ENCODE results near the gene CD69. TPM values are rescaled to one million over a fixed set of nuclear protein-coding genes. Genes with fewer than 3 reads are reported as not detected.
A peak's percentile ranks its signal among the peaks of the same experiment; 100 is the strongest.

CD69 gene
- total RNA-seq, 1 donor from 2014 or later = 0.18 TPM

DNA sequence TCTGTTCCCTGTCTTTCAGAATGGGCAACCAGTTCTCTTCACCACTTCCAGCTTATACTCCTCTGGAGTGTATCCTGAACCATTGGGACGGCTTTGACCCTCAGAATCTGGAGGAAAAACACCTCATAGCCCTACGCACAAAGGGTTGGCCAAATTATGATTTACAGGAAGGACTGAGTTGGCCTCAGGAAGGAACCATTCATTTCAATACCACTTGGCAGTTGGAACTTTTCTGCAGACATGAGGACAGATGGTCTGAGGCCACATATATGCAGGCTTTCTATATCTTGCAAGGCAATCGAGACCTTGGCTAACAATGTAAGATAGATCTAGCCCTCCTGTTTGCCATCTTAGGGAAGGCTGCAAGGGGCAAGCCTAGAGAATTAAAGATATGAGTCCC is 51.8 kb downstream of the CD69 start:
- Histone ChIP-seq H3K9me3 (ENCODE audit: insufficient read depth, low read depth, low read length) (no peaks in the 10 kb centered on the region), H3K4me3 (ENCODE audit: insufficient read depth, low read depth, low read length) (no peak overlapping the region), H3K36me3 (ENCODE audit: insufficient read depth, low read length) (no peaks in the 10 kb centered on the region), H3K4me1 (ENCODE audit: insufficient read depth, low read length) (no peaks in the 10 kb centered on the region), H3K4me2 (ENCODE audit: low read length) (no peak overlapping the region), H3K9ac (ENCODE audit: low read length) (no peak overlapping the region), H3K27me3 (ENCODE audit: insufficient read depth, low read length) (no peaks in the 10 kb centered on the region), H2AFZ (ENCODE audit: low read depth, low read length) (no peak overlapping the region), H3K79me2 (ENCODE audit: insufficient read depth, low read length) (no peaks in the 10 kb centered on the region), H3K27ac (ENCODE audit: low read depth, low read length) (no peak overlapping the region), H4K20me1 (ENCODE audit: insufficient read depth, low read length) (no peaks in the 10 kb centered on the region)
- peaks cover 22% of the 10 kb centered on the region for H3K4me1 Mint-ChIP-seq (ENCODE audit: low read depth, unreplicated experiment)
- no peaks in the 10 kb centered on the region for H3K27me3 Mint-ChIP-seq (ENCODE audit: low read depth, unreplicated experiment)
- DNase-seq (ENCODE audit: low read depth) = no peak
- H3K36me3 Mint-ChIP-seq (ENCODE audit: low read depth, unreplicated experiment) = peaks cover 1% of the 10 kb centered on the region
- FAIRE-seq = no peak
- no peak overlapping the region for H3K27ac Mint-ChIP-seq (ENCODE audit: unreplicated experiment)
- no peaks in the 10 kb centered on the region for H3K9me3 Mint-ChIP-seq (ENCODE audit: unreplicated experiment)
- H3K4me3 Mint-ChIP-seq (ENCODE audit: unreplicated experiment) = no peak overlapping the region
- TF ChIP-seq, protein P1, sequence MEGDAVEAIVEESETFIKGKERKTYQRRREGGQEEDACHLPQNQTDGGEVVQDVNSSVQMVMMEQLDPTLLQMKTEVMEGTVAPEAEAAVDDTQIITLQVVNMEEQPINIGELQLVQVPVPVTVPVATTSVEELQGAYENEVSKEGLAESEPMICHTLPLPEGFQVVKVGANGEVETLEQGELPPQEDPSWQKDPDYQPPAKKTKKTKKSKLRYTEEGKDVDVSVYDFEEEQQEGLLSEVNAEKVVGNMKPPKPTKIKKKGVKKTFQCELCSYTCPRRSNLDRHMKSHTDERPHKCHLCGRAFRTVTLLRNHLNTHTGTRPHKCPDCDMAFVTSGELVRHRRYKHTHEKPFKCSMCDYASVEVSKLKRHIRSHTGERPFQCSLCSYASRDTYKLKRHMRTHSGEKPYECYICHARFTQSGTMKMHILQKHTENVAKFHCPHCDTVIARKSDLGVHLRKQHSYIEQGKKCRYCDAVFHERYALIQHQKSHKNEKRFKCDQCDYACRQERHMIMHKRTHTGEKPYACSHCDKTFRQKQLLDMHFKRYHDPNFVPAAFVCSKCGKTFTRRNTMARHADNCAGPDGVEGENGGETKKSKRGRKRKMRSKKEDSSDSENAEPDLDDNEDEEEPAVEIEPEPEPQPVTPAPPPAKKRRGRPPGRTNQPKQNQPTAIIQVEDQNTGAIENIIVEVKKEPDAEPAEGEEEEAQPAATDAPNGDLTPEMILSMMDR (IDR thresholded peaks at IDR 0.05; ENCODE audit: insufficient read depth, low read depth, low read length) = no peak
- no peak for TF ChIP-seq EZH2 (IDR thresholded peaks at IDR 0.05; ENCODE audit: insufficient read depth, low read length)

DNA sequence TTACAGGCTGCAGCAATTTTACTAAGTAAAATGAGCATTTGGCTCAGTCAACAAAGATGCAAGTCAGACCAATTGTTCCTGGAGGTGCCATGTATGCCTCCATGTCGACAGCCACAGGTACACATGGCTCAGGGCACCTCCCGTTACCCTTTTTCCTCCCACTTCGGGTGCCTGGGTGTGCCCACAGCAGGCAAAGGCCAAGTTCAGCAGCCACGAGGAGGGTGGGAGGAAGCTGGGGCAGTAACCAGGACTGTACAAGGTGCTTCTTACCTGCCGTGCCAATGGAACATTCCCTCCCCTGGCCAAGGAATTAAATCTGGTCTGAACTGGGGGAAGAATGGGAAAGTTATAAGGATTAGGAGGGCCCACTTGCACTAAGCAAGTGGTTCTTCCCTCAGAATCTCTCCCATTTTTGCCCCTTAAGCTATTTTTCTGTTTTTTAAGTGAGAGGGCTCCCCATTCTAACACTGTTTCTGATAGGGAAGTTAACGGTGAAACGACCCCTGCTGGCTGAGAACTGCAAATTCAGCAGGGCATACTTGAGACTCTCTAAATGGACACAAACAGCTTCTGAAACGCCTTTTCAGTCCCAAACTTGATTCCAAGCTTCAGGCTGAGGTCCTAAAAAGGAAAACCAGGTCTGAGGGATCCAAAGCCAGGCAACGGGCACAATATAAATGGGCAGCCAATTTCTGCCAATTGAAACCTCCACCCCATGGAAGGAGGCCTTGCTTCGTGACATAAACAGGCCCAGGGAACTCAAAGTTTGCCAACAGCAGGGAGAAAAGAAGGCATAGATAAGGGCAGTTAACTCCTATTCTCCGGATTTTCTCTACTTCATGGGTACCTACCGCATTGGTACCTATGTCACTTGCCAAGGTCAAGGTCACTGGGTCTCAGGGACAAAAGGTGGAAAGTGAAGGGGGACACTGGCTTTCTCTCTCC is 52.6 kb downstream of the CD69 start:
- Histone ChIP-seq H4K20me1 (ENCODE audit: insufficient read depth, low read length) (no peaks in the 10 kb centered on the region), H3K4me2 (ENCODE audit: low read length) (no peak overlapping the region), H3K9ac (ENCODE audit: low read length) (no peak overlapping the region), H3K27ac (ENCODE audit: low read depth, low read length) (no peak overlapping the region), H3K9me3 (ENCODE audit: insufficient read depth, low read depth, low read length) (no peaks in the 10 kb centered on the region), H2AFZ (ENCODE audit: low read depth, low read length) (peak overlapping the region; percentile 43), H3K4me1 (ENCODE audit: insufficient read depth, low read length) (no peaks in the 10 kb centered on the region), H3K36me3 (ENCODE audit: insufficient read depth, low read length) (no peaks in the 10 kb centered on the region), H3K4me3 (ENCODE audit: insufficient read depth, low read depth, low read length) (no peak overlapping the region), H3K79me2 (ENCODE audit: insufficient read depth, low read length) (no peaks in the 10 kb centered on the region), H3K27me3 (ENCODE audit: insufficient read depth, low read length) (no peaks in the 10 kb centered on the region)
- H3K36me3 Mint-ChIP-seq (ENCODE audit: low read depth, unreplicated experiment) = peaks cover 1% of the 10 kb centered on the region
- H3K27me3 Mint-ChIP-seq (ENCODE audit: low read depth, unreplicated experiment) = no peaks in the 10 kb centered on the region
- DNase-seq (ENCODE audit: low read depth) = peak; percentile 23
- peak overlapping the region; percentile 12 for H3K27ac Mint-ChIP-seq (ENCODE audit: unreplicated experiment)
- H3K9me3 Mint-ChIP-seq (ENCODE audit: unreplicated experiment) = no peaks in the 10 kb centered on the region
- TF ChIP-seq EZH2 (IDR thresholded peaks at IDR 0.05; ENCODE audit: insufficient read depth, low read length) = no peak
- TF ChIP-seq, protein P1 (IDR thresholded peaks at IDR 0.05; ENCODE audit: insufficient read depth, low read depth, low read length) = peak; percentile 84
- H3K4me3 Mint-ChIP-seq (ENCODE audit: unreplicated experiment) = no peak overlapping the region
- FAIRE-seq = no peak
- peaks cover 22% of the 10 kb centered on the region for H3K4me1 Mint-ChIP-seq (ENCODE audit: low read depth, unreplicated experiment)

DNA sequence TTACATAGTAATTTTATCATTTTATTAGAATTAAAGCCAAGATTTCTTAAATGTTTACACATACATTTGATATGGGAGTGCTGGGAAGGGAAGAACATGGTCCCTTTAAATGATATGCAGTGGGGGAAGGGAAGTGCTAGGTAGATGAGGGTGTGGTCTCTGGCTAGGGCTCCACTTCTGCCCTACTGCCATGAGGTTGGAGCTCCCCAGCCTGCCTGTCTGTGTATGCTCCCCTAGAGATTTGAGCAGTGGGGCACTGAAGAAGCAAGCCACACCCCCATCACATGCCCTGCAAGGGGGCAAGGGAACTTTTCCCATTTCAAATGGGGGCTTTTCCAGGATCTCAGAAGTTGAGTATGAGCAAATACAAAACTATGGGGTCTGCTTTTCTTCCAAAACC is 53.3 kb downstream of the CD69 start:
- Mint-ChIP-seq H3K27me3 (ENCODE audit: low read depth, unreplicated experiment) (no peaks in the 10 kb centered on the region), H3K4me1 (ENCODE audit: low read depth, unreplicated experiment) (peaks cover 22% of the 10 kb centered on the region), H3K4me3 (ENCODE audit: unreplicated experiment) (no peak overlapping the region), H3K27ac (ENCODE audit: unreplicated experiment) (no peak overlapping the region), H3K9me3 (ENCODE audit: unreplicated experiment) (no peaks in the 10 kb centered on the region), H3K36me3 (ENCODE audit: low read depth, unreplicated experiment) (peaks cover 1% of the 10 kb centered on the region)
- H3K36me3 ChIP-seq (ENCODE audit: insufficient read depth, low read length) = no peaks in the 10 kb centered on the region
- TF ChIP-seq EZH2 (IDR thresholded peaks at IDR 0.05; ENCODE audit: insufficient read depth, low read length) = no peak
- TF ChIP-seq, protein P1 (IDR thresholded peaks at IDR 0.05; ENCODE audit: insufficient read depth, low read depth, low read length) = no peak
- FAIRE-seq = no peak
- H3K4me2 ChIP-seq (ENCODE audit: low read length) = no peak overlapping the region
- no peak overlapping the region for H3K4me3 ChIP-seq (ENCODE audit: insufficient read depth, low read depth, low read length)
- H3K27me3 ChIP-seq (ENCODE audit: insufficient read depth, low read length) = no peaks in the 10 kb centered on the region
- no peaks in the 10 kb centered on the region for H3K4me1 ChIP-seq (ENCODE audit: insufficient read depth, low read length)
- H3K79me2 ChIP-seq (ENCODE audit: insufficient read depth, low read length) = no peaks in the 10 kb centered on the region
- no peak overlapping the region for H3K9ac ChIP-seq (ENCODE audit: low read length)
- H2AFZ ChIP-seq (ENCODE audit: low read depth, low read length) = no peak overlapping the region
- DNase-seq (ENCODE audit: low read depth) = no peak
- no peaks in the 10 kb centered on the region for H4K20me1 ChIP-seq (ENCODE audit: insufficient read depth, low read length)
- H3K27ac ChIP-seq (ENCODE audit: low read depth, low read length) = no peak overlapping the region
- no peaks in the 10 kb centered on the region for H3K9me3 ChIP-seq (ENCODE audit: insufficient read depth, low read depth, low read length)

All from astrocyte (in vitro differentiated cells and primary cell).